GM21390 (cell line): ENCODE data around the gene TSPYL4.

ENCODE experiments used
- ATAC-seq: cut with Tn5 transposase; IDR thresholded peaks from one replicate; pipeline ENCODE4 v1.9.1; 2021; ENCODE audit not compliant: unreplicated experiment

TSPYL4 gene

DNA sequence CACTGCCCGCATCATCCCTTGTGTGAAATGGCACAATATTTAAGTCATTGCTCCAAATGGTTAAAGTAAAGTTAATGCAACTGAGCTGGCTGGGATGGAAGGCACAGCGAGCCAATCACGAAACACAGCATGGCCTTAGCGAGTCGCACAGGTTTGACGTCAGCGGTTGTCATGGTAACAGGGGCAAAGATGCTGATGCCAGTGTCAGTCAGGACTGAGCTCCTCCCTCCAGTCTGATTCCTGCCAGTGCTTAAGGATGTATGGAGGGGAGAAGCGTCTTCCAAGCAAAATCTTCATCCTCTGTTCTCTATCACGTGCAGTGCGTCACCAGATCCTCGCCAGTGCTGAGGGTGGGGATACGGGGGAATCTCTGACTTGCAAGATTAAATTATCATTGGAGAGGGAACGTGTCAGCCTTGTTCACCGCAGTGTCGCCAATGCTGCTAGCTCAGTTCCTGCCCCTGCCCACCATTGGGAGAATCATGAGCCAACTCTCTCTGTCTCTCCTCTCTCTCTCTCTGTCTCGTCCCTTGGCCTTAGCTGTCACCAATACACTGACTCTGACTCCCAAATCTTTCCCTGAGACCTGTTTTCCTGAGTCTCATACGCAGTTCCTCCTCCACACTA, 24.5 kb downstream of the TSPYL4 start:
- no peak for ATAC-seq

DNA sequence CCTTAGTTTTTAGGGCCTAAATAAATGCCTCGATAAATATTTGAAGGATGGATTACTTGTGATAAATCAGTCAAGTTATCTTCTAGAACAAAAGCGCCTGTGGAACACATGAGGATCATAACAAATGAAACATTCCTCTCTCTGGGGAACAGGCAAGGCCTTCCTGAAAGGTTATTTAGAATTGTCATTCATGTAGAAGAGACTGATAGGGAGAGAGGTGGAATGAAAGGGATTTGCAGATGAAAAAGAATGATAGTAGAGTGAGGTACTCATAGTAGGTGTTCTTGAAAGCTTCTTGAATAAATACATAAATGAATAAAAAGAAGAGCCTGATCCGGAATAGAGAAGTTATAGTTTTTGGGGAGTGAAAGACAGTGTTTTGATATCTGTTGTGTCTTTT, 30.5 kb downstream of the TSPYL4 start:
- no peak for ATAC-seq

DNA sequence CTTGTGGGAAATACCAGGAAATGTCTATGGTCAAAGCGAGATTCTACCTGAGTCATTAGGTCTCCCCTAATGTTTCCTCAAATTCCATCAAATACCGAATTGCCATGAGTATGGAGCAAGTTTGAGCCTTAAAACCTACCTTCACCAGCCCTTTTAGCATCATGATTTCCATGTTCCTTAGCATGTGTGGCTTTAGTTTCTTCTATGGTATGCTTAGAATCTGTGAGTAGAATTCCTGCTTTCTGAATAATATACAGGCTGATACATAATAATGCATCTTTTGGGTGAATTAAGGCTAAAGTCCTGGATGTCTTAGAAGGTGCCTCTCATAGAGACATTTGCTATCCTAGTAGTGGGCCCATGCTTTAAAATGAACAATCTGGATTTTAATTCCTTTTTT, 32.0 kb downstream of the TSPYL4 start:
- no peak for ATAC-seq

DNA sequence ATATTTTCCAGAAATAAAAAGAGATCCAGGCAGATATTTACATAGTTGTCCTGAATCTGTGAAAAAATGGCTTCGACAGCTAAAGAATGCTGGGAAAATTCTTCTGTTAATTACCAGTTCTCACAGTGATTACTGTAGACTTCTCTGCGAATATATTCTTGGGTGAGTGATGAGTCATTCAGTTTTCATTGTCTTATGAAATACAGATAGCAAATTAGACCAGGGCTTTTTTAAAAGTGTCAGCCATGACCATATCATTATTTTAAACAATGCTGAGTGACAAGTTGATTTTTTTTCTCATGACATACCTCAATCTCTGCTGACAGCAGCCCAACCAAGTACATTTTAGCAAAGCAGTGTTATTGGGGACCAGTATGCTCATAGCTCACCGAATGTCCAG, 32.8 kb downstream of the TSPYL4 start:
- no peak for ATAC-seq

DNA sequence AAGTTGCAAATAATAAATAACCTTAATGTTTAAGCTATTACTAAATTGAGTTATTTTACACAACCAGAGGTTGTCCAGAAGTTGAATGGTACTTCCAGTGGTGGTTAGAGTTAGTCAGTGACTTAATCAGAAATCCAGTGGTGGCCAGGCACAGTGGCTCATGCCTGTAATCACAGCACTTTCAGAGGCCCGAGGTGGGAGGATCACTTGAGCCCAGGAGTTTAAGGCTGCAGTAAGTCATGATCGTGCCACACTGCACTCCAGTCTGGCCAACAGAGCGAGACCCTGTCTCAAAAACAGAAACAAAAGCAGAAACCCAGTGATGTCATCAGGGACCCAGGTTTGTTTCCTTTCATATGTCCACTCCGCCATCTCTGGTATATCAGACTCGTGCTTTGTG, 35.0 kb downstream of the TSPYL4 start:
- ATAC-seq = no peak

DNA sequence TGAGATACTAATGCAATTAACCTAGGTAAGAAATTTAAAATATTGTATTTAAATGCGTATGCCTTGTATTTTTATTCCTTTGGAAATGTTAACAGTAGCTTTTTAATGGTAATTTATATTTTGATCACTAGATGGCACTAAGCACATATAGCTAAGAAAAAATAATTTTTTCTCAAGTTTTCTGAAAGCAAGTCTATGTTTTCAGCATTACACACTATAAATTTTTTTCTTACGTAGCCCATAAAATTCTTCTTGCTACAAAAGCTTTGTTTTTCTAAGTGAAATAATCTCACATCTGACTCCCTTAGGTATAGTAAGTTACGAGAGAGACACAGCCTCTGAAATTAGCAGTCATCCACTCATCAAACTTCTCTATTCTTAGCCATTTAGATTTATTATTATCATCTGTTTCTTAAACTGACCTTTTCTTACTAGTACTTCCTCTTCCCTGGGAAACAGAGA, 35.7 kb downstream of the TSPYL4 start:
- ATAC-seq = no peak

DNA sequence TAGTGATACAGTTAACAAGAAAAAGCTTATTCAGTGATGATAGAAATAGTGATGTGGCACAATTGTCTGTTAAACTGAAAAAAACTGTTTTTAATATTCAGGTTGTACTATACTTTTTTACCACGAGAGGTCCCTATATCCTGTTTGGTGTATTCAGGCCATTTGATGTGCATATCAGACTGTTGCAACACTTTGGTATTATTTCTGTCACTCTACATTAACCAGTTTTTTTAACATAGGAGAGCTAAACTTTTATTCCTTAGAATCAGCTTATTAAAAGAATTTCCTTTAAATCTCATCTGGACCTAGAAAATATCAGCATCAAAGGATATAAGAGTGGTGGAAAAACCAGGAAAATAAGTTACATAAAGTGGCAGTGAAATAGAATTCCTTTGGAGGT, 36.8 kb downstream of the TSPYL4 start:
- ATAC-seq = peak; percentile 50

DNA sequence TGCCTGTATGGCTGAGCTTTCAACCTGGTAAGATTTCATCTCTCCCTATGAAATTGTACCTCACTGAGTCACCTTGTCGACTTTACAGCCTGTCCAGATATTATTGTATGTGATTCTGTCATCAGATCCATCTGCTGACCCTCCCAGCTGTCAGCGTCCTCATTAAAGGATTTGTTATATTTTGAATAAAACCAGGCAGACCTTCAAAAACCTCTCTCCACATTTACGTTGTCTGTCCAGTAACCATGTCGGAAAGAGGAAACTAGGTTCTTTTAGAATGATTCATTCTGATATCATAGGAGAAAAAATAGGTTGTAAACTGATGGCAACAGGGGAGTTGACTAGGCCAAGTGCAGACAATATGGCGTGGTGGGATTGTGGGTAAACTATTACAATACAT, 38.5 kb downstream of the TSPYL4 start:
- no peak for ATAC-seq

DNA sequence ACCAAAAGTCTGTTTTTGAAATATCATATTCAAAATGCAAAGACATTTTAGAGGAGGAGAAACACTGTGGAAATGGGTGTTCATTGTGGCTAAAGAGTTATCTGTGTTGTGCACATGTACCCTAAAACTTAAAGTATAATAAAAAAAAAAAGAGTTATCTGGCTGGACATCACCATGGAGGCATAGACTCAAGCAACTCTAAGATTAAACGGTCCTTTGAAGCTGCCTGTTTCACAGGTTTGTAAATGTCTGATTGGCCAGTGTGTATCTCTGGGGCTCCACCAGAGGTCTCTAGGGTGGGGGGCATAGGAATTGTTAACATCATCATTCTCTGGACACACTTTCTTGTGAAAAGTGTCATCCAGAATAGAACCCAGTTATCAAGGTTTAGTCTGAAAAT, 39.2 kb downstream of the TSPYL4 start:
- no peak for ATAC-seq

DNA sequence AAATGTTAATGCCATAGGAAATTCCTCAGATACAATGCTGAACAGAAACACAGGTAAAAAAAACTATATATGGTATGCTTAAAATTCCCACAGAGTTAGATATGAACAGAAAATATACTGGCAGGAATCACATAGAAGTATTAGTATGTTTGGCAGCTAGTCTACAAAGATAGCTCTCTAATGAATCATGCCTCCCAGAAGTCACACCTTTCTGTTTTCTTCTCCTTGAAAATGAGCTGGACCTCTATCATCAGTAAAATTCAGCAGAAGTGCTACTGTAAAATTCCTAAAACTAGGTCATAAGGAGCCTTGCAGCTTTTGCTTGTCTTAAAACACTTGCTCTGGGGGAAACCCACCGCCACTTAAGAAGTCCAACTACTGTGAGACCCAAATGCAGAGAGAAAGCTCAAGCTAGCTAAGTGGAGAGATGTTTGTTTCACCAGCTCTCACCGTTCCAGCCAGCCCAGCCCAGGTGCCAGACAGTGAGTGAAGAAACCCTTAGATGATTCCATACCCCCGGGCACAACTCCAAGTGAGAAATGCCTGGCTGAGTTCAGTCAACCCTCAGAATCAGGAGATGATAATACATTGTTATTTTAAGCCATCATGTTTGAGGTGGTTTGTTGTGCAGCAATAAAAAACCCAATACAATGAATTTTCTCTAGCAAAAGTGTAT, 43.0 kb downstream of the TSPYL4 start:
- no peak for ATAC-seq

DNA sequence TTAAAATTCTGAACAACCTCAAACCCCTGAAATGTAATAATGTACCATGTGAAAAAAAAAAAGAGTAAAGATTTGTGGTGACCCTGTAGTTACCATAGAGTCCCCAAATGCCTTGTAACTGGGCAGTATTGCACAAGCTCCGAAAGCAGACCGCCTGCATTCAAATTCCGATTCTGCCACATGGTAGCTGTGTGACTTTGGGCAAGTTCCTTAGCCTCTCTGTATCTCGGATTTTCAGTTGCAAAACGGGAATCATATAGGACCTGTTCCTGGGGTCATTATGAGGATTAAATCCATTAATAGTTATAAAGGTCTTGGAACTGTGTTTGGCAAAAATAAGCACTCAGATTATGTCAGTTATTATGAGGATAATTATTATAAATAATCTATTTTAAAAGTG, 43.6 kb downstream of the TSPYL4 start:
- no peak for ATAC-seq

DNA sequence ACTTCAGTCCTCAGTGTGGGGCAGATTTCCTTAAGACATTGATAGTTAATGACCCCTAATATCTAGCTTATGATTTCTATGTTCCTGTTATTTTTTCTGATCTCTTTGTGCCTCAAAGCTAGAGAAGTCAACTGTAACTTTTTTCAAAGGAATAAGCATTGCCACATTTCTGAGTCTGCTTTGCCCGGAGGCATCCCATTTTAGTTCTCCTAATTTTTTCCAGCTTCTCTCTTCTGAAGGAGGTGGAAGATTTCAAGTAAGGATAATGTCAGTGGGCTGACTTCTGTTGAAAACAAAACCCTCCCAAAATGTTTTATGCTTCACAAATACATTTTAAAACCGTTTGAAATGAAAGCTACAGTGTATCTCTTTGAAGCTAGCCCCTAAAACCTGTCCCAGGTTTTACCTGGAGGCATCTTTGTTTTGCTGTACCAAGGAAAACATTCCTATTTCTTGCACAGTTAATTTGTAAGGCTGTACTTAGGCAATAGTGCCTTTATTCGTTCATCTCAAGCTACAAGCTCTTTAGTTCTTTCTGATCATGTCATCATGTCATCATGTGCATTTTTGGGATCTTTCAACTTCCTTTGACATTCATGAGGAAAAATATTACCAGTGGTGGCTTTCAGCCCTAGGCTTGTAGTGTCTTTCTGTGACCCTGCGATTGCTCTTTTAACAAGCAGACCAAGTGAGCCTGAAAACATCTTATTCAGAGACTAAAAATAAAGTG, 45.7 kb downstream of the TSPYL4 start:
- no peak for ATAC-seq

DNA sequence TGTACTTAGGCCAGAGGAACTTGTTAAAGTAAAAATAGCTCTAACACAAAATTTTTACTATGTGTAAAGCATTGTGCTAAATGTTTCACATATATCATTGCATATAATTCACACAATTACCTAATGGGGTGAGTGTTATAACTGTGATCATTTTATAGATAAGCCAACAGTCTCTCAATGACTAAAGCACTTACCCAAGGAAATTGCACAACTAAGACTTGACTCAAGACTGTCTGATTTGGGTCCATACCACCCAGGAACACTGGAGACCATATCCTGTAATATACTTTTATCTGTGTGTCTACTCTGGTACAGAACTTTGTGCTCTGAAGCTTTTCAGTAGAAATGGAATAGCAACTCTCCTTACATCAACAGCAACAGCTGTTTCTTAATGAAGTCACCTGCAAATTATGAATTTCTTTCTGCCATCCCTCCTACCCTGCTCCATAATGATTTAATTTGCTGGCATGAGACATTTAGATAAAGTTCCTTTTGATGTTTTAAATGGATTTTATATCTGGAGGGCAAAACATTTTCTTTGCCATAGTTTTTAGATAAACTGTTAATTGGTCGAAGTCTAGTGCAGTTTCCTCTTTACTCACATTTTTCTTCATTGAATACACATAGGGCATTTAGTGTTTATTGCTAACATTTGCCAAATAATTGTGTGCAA, 47.5 kb downstream of the TSPYL4 start:
- no peak for ATAC-seq

DNA sequence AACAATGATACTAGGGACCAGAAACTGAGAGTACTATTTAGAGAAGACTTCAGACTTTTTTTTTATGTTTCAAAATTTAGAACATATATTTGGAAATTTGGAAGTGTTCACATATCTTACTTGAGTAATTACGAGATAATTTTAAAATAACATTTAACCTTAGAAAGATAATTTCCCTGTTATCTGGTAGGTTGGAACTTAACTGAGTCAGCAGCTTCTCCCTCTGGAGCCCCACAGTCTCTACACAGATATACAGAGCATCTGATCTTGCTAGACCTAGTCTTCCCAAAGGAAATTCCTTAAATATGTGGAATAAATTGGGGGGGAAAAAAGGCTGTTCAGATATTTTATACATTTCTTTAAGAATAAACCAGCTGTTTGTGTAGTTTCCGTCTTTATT, 48.6 kb downstream of the TSPYL4 start:
- no peak for ATAC-seq

DNA sequence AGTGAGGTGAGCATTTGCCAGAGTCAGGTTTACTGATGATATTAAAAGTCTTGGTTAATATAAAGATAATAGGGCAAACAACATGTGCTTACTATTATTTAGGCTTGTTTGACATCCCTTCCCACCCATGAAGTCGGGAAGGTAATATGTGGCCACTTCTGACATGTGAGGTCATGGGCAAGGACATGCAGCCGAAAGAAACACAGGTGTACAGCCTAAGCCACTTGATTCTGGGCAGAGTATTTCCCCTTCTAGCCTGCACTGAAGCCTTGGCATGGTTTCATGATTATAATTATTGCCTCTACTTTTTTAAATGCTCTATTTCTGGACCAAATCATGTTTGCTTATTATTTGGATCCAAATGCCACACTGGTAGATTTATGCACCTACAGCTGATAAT, 52.3 kb downstream of the TSPYL4 start:
- ATAC-seq = no peak

DNA sequence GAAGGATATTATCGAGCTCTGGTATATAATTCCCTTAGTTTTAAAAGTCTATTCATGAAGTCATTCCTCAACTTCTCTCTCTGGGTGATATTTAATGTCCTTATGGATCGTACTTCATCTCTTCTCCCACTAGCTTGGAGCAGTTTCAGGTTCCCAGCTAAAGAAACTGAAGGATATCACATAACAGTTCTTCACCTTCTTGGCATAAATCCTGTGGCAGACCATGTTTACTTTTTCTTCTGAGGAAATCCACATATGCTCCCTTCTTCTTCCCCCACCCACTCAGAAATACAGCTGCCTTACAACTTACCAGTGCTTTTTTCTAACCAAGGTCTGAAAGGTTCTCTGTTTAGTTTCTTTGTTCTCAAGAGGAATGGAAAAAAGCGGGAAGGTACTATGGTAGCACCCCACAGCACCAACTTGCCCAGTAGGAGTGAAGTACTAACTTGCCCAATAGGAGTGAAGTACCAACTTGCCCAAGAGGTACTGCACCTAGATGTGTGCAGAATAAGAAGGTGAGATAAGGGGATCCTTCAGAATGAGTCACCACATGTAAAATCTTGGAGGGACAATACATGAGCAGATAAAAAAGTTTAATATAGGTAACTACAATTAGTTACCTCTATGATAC, 53.1 kb downstream of the TSPYL4 start:
- no peak for ATAC-seq
